Lower lobe of right lung (tissue), 2 donors: ENCODE results near the gene KIAA1586. TPM values are rescaled to one million over a fixed set of nuclear protein-coding genes. Genes with fewer than 3 reads are reported as not detected.
"Not testable (repeated sequence)": the region's sequence is repeated elsewhere in the genome, so short reads cannot be mapped to it uniquely, and the experiment has no call there.

ENCODE experiments used
- ATAC-seq, 2 donors: fragments of 200-7000 bp; cut with Tn5 transposase; one replicate each; pipeline ENCODE4 v1.9.1; 2020 to 2022; ENCODE audit warnings: mild to moderate bottlenecking in 2 of 2, moderate library complexity in 2 of 2
- DNase-seq: peaks from one replicate; pipeline ENCODE4 v3.0.0-alpha.2; 2020
- H3K27ac ChIP-seq: fragments of 200-600 bp; one replicate; pipeline ENCODE4 v1.8.0; 2022
- H3K27me3 ChIP-seq: fragments of 200-600 bp; one replicate; pipeline ENCODE4 v1.8.0; 2022; ENCODE audit warnings: low read depth
- H3K36me3 ChIP-seq: fragments of 200-600 bp; one replicate; pipeline ENCODE4 v1.8.0; 2022; ENCODE audit warnings: mild to moderate bottlenecking
- H3K4me1 ChIP-seq: fragments of 200-600 bp; one replicate; pipeline ENCODE4 v1.8.0; 2022
- H3K4me3 ChIP-seq: fragments of 200-600 bp; one replicate; pipeline ENCODE4 v1.8.0; 2022; ENCODE audit warnings: mild to moderate bottlenecking
- H3K9me3 ChIP-seq: fragments of 200-600 bp; one replicate; pipeline ENCODE4 v1.8.0; 2022
- intact Hi-C: fragments of 100-400 bp; cut with DNase I; formaldehyde crosslinking; loops from one replicate; pipeline ENCODE4 v1.11.0; 2022
- total RNA-seq: library from RNA; stranded (reverse); fragmentation: NEBNext Ultra II Directional; extraction: Animal tissue kit (Norgen Biotek cat#: 25700); gene quantifications from one replicate; pipeline ENCODE4 v1.2.1, GENCODE V29; 2021
- TF ChIP-seq, protein P1 (sequence below): fragments of 200-600 bp; IDR thresholded peaks from one replicate; pipeline ENCODE4 v1.8.0; 2022; ENCODE audit warnings: antibody characterized with exemption, mild to moderate bottlenecking
- donor health status: DM: no; HTN: yes; CAD: no; lungs with severe emphysema.

The KIAA1586 gene
- total RNA-seq, 1 donor from 2014 or later, result 10.2 TPM

DNA sequence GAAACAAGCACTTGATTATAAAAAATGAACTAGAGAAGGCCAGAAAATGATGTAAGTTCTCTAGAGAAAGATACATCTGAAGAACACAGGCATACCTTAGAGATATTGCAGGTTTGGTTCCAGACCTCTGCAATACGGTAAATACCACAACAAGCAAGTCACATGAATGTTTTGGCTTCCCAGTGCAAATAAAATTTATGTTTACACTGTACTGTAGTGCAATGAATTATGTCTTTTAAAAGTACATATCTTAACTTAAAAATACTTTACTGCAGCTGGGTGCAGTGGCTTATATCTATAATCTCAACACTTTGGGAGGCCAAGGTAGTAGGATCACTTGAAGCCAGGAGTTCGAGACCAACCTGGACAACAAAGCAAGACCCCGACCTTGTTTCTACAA is 10.9 kb upstream of the KIAA1586 start:
- TF ChIP-seq, protein P1, sequence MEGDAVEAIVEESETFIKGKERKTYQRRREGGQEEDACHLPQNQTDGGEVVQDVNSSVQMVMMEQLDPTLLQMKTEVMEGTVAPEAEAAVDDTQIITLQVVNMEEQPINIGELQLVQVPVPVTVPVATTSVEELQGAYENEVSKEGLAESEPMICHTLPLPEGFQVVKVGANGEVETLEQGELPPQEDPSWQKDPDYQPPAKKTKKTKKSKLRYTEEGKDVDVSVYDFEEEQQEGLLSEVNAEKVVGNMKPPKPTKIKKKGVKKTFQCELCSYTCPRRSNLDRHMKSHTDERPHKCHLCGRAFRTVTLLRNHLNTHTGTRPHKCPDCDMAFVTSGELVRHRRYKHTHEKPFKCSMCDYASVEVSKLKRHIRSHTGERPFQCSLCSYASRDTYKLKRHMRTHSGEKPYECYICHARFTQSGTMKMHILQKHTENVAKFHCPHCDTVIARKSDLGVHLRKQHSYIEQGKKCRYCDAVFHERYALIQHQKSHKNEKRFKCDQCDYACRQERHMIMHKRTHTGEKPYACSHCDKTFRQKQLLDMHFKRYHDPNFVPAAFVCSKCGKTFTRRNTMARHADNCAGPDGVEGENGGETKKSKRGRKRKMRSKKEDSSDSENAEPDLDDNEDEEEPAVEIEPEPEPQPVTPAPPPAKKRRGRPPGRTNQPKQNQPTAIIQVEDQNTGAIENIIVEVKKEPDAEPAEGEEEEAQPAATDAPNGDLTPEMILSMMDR, result no peak
- Histone ChIP-seq H3K4me1 (no peaks in the 10 kb centered on the region), H3K36me3 (no peaks in the 10 kb centered on the region), H3K27me3 (no peaks in the 10 kb centered on the region), H3K27ac (no peak overlapping the region), H3K4me3 (no peak overlapping the region), H3K9me3 (no peaks in the 10 kb centered on the region)
- intact Hi-C loops, result no loop called here
- ATAC-seq, result no peak
- no peak for DNase-seq

DNA sequence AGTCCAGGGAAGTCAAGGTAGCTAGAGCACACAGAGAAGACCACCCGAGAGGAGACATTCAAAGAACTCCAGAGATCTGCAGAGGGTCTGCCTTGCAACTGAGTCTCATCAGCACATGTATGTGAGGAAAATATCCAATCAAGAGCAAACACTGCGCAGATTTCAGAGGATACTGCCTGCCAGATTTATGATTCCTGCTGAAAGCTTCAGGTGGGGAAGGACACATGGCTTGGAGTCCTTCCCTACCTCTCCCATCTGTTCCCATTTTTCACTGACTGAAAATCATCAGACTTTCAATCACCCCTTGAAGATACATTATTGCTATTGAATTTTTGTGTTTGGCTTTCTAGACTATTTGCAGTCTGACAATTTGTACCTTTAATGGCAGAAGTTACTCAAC is 7.6 kb upstream of the KIAA1586 start:
- Histone ChIP-seq H3K4me3 (no peak overlapping the region), H3K9me3 (no peaks in the 10 kb centered on the region), H3K36me3 (no peaks in the 10 kb centered on the region), H3K27me3 (no peaks in the 10 kb centered on the region), H3K27ac (no peak overlapping the region), H3K4me1 (no peaks in the 10 kb centered on the region)
- intact Hi-C loops, result no loop called here
- ATAC-seq (no peak), DNase-seq (no peak)
- TF ChIP-seq, protein P1, result no peak

DNA sequence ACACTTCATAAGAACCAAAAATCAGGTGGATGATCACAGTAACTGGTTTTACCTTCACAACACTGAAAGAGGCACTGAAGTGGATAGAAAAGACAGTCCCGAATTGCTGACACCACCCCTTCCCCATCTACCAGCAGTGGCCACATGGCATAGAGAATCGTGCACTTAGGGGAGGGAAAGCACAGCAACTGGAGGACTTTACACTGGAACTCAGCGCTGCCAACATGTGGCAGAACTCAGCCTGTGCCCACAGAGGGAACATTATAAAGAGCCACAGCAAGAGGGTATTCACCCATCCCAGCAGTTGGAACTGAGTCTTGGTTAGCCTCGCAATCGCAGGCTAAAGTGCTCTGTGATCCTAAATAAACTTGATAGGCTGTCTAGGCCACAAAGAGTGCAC is 6.5 kb upstream of the KIAA1586 start:
- H3K27ac ChIP-seq, result no peak overlapping the region
- TF ChIP-seq, protein P1, result no peak
- intact Hi-C loops, result no loop called here
- no peak overlapping the region for H3K4me3 ChIP-seq
- H3K4me1 ChIP-seq, result no peaks in the 10 kb centered on the region
- DNase-seq (no peak), ATAC-seq (no peak)
- no peaks in the 10 kb centered on the region for H3K9me3 ChIP-seq
- H3K36me3 ChIP-seq, result no peaks in the 10 kb centered on the region
- no peaks in the 10 kb centered on the region for H3K27me3 ChIP-seq

DNA sequence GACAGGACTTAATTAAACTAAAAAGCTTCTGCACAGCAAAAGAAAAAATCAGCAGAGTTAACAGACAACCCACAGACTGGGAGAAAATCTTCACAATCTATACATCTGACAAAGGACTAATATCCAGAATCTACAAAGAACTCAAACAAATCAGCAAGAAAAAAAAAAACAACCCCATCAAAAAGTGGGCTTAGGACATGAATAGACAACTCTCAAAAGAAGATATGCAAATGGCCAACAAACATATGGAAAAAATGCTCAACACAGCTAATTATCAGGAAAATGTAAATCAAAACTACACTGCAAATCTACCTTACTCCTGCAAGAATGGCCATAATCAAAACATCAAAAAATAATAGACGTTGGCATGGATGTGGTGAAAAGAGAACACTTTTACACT is 2.4 kb upstream of the KIAA1586 start:
- intact Hi-C loops, ATAC-seq, H3K9me3 ChIP-seq, H3K36me3 ChIP-seq, H3K27ac ChIP-seq, DNase-seq, H3K27me3 ChIP-seq, H3K4me3 ChIP-seq: not testable (repeated sequence)
- H3K4me1 ChIP-seq, result peaks cover 12% of the 10 kb centered on the region

DNA sequence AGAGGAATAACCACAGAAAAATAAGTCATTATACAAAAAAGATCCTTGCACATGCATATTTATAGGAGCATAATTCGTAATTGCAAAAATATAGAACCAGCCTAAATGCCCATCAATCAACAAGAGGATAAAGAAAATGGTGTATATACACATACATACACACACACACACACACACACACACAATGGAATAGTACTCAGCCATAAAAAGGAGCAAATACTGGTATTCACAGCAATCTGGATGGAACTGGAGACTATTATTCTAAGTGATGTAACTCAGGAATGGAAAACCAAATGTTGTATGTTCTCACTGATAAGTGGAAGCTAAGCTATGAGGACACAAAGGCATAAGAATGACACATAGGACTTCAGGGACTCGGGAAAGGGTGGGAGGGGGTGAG is 1.9 kb upstream of the KIAA1586 start:
- DNase-seq (no peak), ATAC-seq (no peak)
- Histone ChIP-seq H3K4me3 (no peak overlapping the region), H3K27me3 (no peaks in the 10 kb centered on the region), H3K36me3 (no peaks in the 10 kb centered on the region), H3K27ac (no peak overlapping the region), H3K9me3 (no peaks in the 10 kb centered on the region), H3K4me1 (peaks cover 16% of the 10 kb centered on the region)
- intact Hi-C loops, result no loop called here
- TF ChIP-seq, protein P1, result no peak

DNA sequence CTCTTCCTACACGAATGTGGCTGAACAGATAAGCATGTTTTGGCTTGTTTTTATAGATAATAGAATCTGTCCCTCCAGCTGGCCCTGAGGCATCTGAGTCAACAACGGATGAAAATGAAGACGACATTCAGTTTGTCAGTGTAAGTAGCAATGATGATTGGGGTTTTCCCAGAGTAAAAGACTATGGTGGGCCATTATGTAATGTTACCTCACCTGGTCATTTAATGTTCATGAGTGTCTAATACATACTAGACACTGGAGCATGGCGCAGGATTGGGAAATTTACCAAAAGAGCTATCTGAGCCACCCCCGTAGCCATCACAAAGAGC is 728 bp downstream of the KIAA1586 start:
- ATAC-seq, result peak; percentile 4 to 25
- H3K9me3 ChIP-seq, intact Hi-C loops, H3K27me3 ChIP-seq, DNase-seq, H3K4me3 ChIP-seq, H3K27ac ChIP-seq: not testable (repeated sequence)
- Histone ChIP-seq H3K4me1 (peaks cover 16% of the 10 kb centered on the region), H3K36me3 (peaks cover 22% of the 10 kb centered on the region)

DNA sequence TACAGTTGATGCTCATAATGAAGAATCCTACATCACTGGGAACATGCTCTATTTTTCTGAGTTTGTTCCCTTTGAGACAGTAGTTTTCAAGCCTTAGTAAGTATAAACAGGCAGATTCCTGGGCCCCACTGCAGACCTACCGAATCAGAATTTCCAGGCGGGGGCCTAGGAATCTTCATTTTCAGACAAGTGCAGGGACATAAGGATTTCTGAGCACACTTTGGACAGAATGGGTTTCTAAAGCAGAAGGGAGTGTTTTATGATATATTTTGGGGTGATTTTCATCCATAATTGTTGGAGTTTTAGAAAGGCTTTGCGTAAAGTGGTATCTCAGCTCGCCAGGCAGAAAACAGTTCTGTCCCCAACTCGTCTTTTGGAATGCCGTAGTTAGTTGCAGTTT is 1.4 kb downstream of the KIAA1586 start:
- DNase-seq, H3K4me3 ChIP-seq, H3K27me3 ChIP-seq, H3K27ac ChIP-seq, intact Hi-C loops, ATAC-seq, H3K9me3 ChIP-seq: not testable (repeated sequence)
- H3K4me1 ChIP-seq, result peaks cover 16% of the 10 kb centered on the region
- peaks cover 28% of the 10 kb centered on the region for H3K36me3 ChIP-seq
